GM12875 (cell line): ENCODE measurements around the gene ISOC2.
A peak's percentile ranks its signal among the peaks of the same experiment; 100 is the strongest.

ENCODE experiments used
- H3K4me3 ChIP-seq: one replicate; pipeline ENCODE4 v1.5.1; 2011; ENCODE audit warnings: low read depth, low read length, control low read depth
- TF ChIP-seq, protein P1 (sequence below): IDR thresholded peaks from 2 replicates; pipeline ENCODE4 v1.5.1; 2011; ENCODE audit warnings: low read depth, mild to moderate bottlenecking, control low read depth, inconsistent platforms, low read length, moderate library complexity, borderline replicate concordance; ENCODE audit not compliant: insufficient read depth

ISOC2 gene, protein sequence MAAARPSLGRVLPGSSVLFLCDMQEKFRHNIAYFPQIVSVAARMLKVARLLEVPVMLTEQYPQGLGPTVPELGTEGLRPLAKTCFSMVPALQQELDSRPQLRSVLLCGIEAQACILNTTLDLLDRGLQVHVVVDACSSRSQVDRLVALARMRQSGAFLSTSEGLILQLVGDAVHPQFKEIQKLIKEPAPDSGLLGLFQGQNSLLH

DNA sequence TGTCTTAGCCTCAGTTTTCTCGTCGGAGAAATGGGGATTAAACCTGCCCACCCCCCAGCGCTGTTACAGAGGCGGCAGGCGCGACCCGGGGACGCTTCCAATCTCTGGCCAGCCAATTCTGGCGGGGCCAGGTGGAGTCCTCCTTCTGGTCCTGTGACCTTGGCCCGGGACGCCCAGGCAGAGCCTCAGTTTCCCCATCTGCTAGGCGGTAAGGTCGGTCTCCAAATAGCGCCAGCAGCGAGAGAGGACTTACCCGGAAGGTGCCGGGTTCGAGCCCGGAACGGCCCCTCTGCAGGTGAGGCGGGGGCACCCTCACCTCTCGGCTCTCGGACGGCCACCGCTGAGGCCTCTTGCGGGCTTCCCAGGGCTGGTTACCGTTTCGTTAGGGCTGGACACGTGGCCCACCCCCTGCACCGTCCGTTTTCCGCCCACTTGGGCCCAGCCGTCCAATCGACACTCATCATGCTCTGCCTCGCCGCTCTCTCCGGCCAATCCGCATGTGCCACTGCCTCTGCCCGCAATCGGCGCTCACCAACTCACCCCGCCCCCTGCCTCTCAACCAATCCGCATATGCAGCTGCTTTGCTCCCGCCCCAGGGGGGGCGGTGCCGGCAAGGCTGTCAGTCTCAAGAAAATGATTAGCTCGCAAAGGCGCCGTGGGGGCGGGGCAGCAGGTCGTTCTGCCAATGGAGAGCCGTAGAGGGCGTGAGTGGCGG is at the start of gene ISOC2:
Gene ISOC2, minus strand, starts transcription at position 384 of the 715 bp plus-strand sequence. CDS start 5,156 bp downstream, outside the sequence.
- H3K4me3 ChIP-seq = peak within 1 kb of the TSS; percentile 87
- TF ChIP-seq, protein P1, sequence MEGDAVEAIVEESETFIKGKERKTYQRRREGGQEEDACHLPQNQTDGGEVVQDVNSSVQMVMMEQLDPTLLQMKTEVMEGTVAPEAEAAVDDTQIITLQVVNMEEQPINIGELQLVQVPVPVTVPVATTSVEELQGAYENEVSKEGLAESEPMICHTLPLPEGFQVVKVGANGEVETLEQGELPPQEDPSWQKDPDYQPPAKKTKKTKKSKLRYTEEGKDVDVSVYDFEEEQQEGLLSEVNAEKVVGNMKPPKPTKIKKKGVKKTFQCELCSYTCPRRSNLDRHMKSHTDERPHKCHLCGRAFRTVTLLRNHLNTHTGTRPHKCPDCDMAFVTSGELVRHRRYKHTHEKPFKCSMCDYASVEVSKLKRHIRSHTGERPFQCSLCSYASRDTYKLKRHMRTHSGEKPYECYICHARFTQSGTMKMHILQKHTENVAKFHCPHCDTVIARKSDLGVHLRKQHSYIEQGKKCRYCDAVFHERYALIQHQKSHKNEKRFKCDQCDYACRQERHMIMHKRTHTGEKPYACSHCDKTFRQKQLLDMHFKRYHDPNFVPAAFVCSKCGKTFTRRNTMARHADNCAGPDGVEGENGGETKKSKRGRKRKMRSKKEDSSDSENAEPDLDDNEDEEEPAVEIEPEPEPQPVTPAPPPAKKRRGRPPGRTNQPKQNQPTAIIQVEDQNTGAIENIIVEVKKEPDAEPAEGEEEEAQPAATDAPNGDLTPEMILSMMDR = no peak

DNA sequence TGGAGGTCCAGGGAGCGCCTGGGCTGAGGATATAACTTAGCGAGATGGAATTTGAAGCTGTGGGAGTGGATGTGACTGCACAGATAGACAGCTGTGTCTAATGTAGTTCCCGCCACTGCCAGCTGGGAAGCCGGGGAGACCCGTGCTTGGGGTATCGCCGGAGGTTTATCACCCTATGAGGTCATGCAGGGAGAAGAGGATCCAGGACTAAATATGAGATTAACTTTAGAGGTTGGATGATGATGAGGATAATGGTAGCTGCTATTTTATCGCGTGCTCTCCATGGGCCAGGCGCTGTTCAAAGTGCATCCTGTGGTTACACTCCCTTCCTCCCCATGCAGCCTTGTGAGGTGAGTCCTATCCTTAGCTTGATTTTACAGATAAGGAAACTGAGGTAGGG is 46.7 kb upstream of the ISOC2 start:
- H3K4me3 ChIP-seq = no peak overlapping the region
- TF ChIP-seq, protein P1 = no peak

DNA sequence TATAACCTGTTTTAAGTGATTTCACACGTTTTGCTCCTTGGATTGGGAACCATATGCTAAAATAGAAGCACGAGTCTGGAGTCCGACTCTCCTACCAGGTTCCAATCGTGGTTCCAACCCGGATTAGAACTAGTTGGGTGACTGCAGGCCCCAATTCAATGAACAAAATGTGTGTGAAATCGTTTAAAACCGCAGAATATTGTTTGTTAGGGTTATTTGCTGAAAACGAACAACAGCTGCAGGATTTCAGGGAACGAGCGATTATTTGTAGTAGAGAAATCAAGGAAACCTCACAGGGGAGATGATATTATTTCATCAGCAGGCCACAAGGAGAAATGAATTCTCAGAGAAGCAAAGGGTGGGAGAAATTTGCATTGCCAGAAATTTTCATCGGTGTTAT is 43.5 kb upstream of the ISOC2 start:
- TF ChIP-seq, protein P1 = no peak
- no peak overlapping the region for H3K4me3 ChIP-seq

DNA sequence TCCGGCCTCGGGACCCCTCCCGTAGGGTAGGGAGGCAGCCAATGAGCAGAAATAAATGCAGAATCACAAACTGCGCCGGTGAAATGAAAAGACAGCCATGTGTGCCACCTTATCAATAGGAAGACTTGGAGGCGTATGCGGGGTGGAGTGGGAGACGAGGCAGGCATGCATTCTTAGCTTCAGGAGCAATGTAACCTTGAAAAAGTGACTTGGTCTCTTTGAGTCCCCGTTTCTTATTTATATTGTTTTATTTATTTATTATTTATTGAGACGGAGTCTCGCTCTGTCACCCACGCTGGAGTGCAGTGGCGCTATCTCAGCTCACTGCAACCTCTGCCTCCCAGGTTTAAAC is 42.8 kb upstream of the ISOC2 start:
- TF ChIP-seq, protein P1 = no peak
- H3K4me3 ChIP-seq = no peak overlapping the region

DNA sequence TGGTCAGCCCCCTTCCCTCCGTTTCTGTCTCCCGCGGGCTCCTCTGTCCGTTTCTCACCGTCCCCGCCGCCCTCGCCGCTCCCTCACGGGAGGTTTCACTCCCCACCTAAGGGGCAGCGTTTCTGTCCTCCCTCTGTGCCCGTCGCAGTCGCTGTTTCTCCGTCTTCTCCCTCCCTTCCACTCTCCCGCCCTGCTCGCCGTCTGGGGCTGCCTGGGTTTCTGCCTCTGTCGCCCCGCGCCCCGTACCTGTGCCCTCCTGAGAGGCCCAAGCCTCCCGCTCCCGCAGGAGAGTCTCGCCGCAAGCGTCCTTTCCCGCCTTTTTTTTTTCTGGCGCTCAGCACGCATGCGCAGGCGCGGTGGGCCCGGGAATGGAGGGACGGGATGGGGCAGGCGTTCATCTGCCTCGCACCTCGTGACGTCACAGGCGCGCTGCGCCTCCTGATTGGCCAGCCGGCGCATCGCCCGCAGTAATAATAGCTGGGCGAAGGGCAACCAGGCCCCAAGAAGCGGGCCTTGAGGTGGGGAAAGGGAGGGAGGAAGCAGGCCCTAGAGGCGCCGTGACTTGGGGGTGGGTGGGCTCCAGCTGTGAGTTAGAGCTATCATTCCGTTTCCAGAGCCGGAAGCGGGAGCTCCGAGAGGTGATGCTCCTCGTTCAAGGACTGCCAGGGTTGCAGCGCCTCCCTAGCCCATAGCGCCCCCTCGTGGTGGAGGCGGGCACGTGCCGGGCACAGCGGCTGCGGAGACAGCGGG is 42.2 kb upstream of the ISOC2 start:
- TF ChIP-seq, protein P1 = peak; percentile 99
- H3K4me3 ChIP-seq = peak overlapping the region; percentile 53

DNA sequence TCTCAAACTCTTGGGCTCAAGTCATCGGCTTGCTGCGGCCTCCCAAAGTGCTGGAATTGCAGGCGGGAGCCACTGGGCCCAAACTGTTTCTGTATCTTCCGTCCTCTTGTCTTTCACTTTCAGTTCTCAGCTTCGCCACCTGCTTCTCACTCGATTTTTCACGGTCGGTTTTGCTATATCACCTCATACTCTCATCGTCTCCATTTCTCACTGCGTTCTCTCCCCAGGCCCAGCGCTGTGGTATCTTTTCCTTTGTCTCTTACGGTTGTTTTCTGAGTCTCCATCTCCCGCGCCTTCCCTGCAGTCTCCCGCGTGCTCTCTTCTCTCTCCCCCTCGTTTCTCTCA is 41.7 kb upstream of the ISOC2 start:
- TF ChIP-seq, protein P1 = no peak

More for the DNA sequence above, 41.7 kb upstream of the ISOC2 start:
- H3K4me3 ChIP-seq = no peak overlapping the region
